GM18907 (cell line): ENCODE measurements around the gene ABCC12.
"Not testable (repeated sequence)": the region's sequence is repeated elsewhere in the genome, so short reads cannot be mapped to it uniquely, and the experiment has no call there.

Experiments
- ATAC-seq: cut with Tn5 transposase; IDR thresholded peaks from one replicate; pipeline ENCODE4 v1.9.1; 2021; ENCODE audit warnings: mild to moderate bottlenecking, moderate library complexity; ENCODE audit not compliant: unreplicated experiment

The ABCC12 gene

GRCh38 chr16:48166617-48167016, 10.8 kb upstream of the ABCC12 start:
- ATAC-seq, result not testable (repeated sequence)

GRCh38 chr16:48165961-48166578, 10.3 kb upstream of the ABCC12 start:
- no peak for ATAC-seq

- ATAC-seq, result peak; percentile 93
These were observed 9.3 kb upstream of the ABCC12 start for GRCh38 chr16:48164907-48165715.

GRCh38 chr16:48162839-48163410, 7.1 kb upstream of the ABCC12 start:
- ATAC-seq, result no peak

GRCh38 chr16:48161906-48162305, 6.1 kb upstream of the ABCC12 start:
- ATAC-seq, result no peak

- ATAC-seq, result no peak
These were observed 4.8 kb upstream of the ABCC12 start for GRCh38 chr16:48160575-48160974.

GRCh38 chr16:48158296-48158695, 2.5 kb upstream of the ABCC12 start:
- ATAC-seq, result peak; percentile 77

- no peak for ATAC-seq
These were observed 2.0 kb upstream of the ABCC12 start for GRCh38 chr16:48157794-48158193.

GRCh38 chr16:48157302-48157701, 1.5 kb upstream of the ABCC12 start:
- no peak for ATAC-seq

GRCh38 chr16:48156790-48157209, 1.0 kb upstream of the ABCC12 start:
- peak; percentile 53 for ATAC-seq

- no peak for ATAC-seq
These were observed 2.0 kb downstream of the ABCC12 start for GRCh38 chr16:48153774-48154173.

- no peak for ATAC-seq
These were observed 3.6 kb downstream of the ABCC12 start for GRCh38 chr16:48152226-48152625.

- no peak for ATAC-seq
These were observed 5.1 kb downstream of the ABCC12 start for GRCh38 chr16:48150707-48151106.

GRCh38 chr16:48146710-48147109, 9.1 kb downstream of the ABCC12 start:
- ATAC-seq, result no peak

- no peak for ATAC-seq
These were observed 9.7 kb downstream of the ABCC12 start for GRCh38 chr16:48146131-48146530.

- no peak for ATAC-seq
These were observed 11.9 kb downstream of the ABCC12 start for GRCh38 chr16:48143812-48144368.

GRCh38 chr16:48140821-48141220, 15.0 kb downstream of the ABCC12 start:
- ATAC-seq, result no peak

- ATAC-seq, result no peak
These were observed 16.3 kb downstream of the ABCC12 start for GRCh38 chr16:48139517-48139916.

GRCh38 chr16:48138543-48138942, 17.2 kb downstream of the ABCC12 start:
- no peak for ATAC-seq

- no peak for ATAC-seq
These were observed 18.0 kb downstream of the ABCC12 start for GRCh38 chr16:48137822-48138221.

- no peak for ATAC-seq
These were observed 19.0 kb downstream of the ABCC12 start for GRCh38 chr16:48136547-48137360.
